HepG2 (cell line): ENCODE measurements around the gene ZNF343. TPM values are rescaled to one million over a fixed set of nuclear protein-coding genes. Genes with fewer than 3 reads are reported as not detected.

Experiments used
- ARID4A ChIP-seq: sonication (generic); formaldehyde crosslinking; IDR thresholded peaks from 2 replicates; pipeline ENCODE4 v1.5.0; 2020; ENCODE audit warnings: mild to moderate bottlenecking, missing genetic modification reagents, borderline replicate concordance
- ARNT ChIP-seq: fragments of 450-650 bp; IDR thresholded peaks from 2 replicates; pipeline ENCODE4 v1.6.1; 2017
- CENPT ChIP-seq: sonication (generic); formaldehyde crosslinking; IDR thresholded peaks from 2 replicates; pipeline ENCODE4 v1.8.0; 2022; ENCODE audit warnings: low read depth, mild to moderate bottlenecking, moderate library complexity, missing genetic modification reagents
- ELK4 ChIP-seq: sonication (generic); formaldehyde crosslinking; IDR thresholded peaks from 2 replicates; pipeline ENCODE4 v1.9.0; 2021; ENCODE audit warnings: missing genetic modification reagents, borderline replicate concordance
- FOXK1 ChIP-seq: sonication (generic); formaldehyde crosslinking; IDR thresholded peaks from 2 replicates; pipeline ENCODE4 v1.4.0; 2020; ENCODE audit warnings: low read depth, missing genetic modification reagents, borderline replicate concordance
- MEF2D ChIP-seq: sonication (generic); formaldehyde crosslinking; IDR thresholded peaks from 2 replicates; pipeline ENCODE4 v1.5.1; 2020; ENCODE audit warnings: mild to moderate bottlenecking, missing genetic modification reagents
- NCOA2 ChIP-seq: sonication (generic); formaldehyde crosslinking; IDR thresholded peaks from 2 replicates; pipeline ENCODE4 v1.8.0; 2022; ENCODE audit warnings: inconsistent platforms
- NPAS2 ChIP-seq: sonication (generic); formaldehyde crosslinking; IDR thresholded peaks from 2 replicates; pipeline ENCODE4 v1.8.0; 2022; ENCODE audit warnings: mild to moderate bottlenecking, missing genetic modification reagents, borderline replicate concordance
- ZFAT ChIP-seq: sonication (generic); formaldehyde crosslinking; conservative IDR thresholded peaks from 2 replicates; pipeline ENCODE4 v1.8.1; 2023; ENCODE audit warnings: missing genetic modification reagents, inconsistent platforms
- ZNF205 ChIP-seq: IDR thresholded peaks from 2 replicates; pipeline ENCODE4 v1.6.1; 2018; ENCODE audit warnings: missing biosample characterization, missing genetic modification reagents
- ZNF678 ChIP-seq: sonication (generic); formaldehyde crosslinking; IDR thresholded peaks from 2 replicates; pipeline ENCODE4 v1.4.0; 2020; ENCODE audit warnings: mild to moderate bottlenecking, missing genetic modification reagents
- ZNF800 ChIP-seq: sonication (generic); formaldehyde crosslinking; IDR thresholded peaks from 2 replicates; pipeline ENCODE4 v1.4.0; 2020; ENCODE audit warnings: missing genetic modification reagents
- polyA plus RNA-seq, 8 experiments: library from polyadenylated mRNA; depleted of rRNA in 3 of 8; stranded (reverse) in 7 of 8; unstranded in 1 of 8; fragments of >200 nt; fragmentation: Illumina TruSeq in 4 of 8; extraction: Trizol in 4 of 8; gene quantifications; 2 replicates each; pipeline versions ENCODE4 v1.2.1 to v1.2.3, GENCODE V29; 2011 to 2016; ENCODE audit warnings: low read depth in 4 of 8, missing spikeins in 1 of 8, mixed read lengths in 1 of 8; ENCODE audit not compliant: insufficient read depth in 1 of 8
- total RNA-seq, 5 experiments: library from RNA; depleted of rRNA; stranded (reverse); fragments of >200 nt; fragmentation: Illumina TruSeq; extraction: Trizol; gene quantifications; 2 replicates each; pipeline ENCODE4 v1.2.3, GENCODE V29; 2016; ENCODE audit warnings: low read depth in 1 of 5
- TF ChIP-seq, protein P1 (sequence below): sonication (generic); formaldehyde crosslinking; IDR thresholded peaks from 2 replicates; pipeline ENCODE4 v1.8.1; 2023; ENCODE audit warnings: missing genetic modification reagents, inconsistent platforms, borderline replicate concordance
- TF ChIP-seq, protein P2 (sequence below): sonication (generic); formaldehyde crosslinking; IDR thresholded peaks from 2 replicates; pipeline ENCODE4 v1.4.0; 2020; ENCODE audit warnings: missing genetic modification reagents

ZNF343 gene
- total and polyA plus RNA-seq, 2 of the 13 experiments (the other 11 are each of a cell fraction or from before 2014, with no cell fraction given): 16.4 to 22.1 TPM

- TF ChIP-seq, protein P1, sequence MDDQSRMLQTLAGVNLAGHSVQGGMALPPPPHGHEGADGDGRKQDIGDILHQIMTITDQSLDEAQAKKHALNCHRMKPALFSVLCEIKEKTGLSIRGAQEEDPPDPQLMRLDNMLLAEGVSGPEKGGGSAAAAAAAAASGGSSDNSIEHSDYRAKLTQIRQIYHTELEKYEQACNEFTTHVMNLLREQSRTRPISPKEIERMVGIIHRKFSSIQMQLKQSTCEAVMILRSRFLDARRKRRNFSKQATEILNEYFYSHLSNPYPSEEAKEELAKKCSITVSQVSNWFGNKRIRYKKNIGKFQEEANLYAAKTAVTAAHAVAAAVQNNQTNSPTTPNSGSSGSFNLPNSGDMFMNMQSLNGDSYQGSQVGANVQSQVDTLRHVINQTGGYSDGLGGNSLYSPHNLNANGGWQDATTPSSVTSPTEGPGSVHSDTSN (CRISPR knock-in tag): no peak
- TF ChIP-seq CENPT (CRISPR knock-in tag) (no peak), ZNF800 (0 out of 2 replicates have a peak, but pooled peaks have one; percentile 48), ARID4A (CRISPR knock-in tag) (peak; percentile 49), ZFAT (CRISPR knock-in tag) (no peak), NCOA2 (CRISPR knock-in tag) (peak; percentile 20; the same call in 1 of the 2 replicates), ZNF205 (no peak), FOXK1 (CRISPR knock-in tag) (0 out of 2 replicates have a peak, but pooled peaks have one; percentile 57), MEF2D (CRISPR knock-in tag) (no peak), NPAS2 (CRISPR knock-in tag) (no peak), ARNT (no peak), ZNF678 (CRISPR knock-in tag) (0 out of 2 replicates have a peak, but pooled peaks have one; percentile 50), ELK4 (CRISPR knock-in tag) (no peak)
- TF ChIP-seq, protein P2, sequence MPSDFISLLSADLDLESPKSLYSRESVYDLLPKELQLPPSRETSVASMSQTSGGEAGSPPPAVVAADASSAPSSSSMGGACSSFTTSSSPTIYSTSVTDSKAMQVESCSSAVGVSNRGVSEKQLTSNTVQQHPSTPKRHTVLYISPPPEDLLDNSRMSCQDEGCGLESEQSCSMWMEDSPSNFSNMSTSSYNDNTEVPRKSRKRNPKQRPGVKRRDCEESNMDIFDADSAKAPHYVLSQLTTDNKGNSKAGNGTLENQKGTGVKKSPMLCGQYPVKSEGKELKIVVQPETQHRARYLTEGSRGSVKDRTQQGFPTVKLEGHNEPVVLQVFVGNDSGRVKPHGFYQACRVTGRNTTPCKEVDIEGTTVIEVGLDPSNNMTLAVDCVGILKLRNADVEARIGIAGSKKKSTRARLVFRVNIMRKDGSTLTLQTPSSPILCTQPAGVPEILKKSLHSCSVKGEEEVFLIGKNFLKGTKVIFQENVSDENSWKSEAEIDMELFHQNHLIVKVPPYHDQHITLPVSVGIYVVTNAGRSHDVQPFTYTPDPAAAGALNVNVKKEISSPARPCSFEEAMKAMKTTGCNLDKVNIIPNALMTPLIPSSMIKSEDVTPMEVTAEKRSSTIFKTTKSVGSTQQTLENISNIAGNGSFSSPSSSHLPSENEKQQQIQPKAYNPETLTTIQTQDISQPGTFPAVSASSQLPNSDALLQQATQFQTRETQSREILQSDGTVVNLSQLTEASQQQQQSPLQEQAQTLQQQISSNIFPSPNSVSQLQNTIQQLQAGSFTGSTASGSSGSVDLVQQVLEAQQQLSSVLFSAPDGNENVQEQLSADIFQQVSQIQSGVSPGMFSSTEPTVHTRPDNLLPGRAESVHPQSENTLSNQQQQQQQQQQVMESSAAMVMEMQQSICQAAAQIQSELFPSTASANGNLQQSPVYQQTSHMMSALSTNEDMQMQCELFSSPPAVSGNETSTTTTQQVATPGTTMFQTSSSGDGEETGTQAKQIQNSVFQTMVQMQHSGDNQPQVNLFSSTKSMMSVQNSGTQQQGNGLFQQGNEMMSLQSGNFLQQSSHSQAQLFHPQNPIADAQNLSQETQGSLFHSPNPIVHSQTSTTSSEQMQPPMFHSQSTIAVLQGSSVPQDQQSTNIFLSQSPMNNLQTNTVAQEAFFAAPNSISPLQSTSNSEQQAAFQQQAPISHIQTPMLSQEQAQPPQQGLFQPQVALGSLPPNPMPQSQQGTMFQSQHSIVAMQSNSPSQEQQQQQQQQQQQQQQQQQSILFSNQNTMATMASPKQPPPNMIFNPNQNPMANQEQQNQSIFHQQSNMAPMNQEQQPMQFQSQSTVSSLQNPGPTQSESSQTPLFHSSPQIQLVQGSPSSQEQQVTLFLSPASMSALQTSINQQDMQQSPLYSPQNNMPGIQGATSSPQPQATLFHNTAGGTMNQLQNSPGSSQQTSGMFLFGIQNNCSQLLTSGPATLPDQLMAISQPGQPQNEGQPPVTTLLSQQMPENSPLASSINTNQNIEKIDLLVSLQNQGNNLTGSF (CRISPR knock-in tag): no peak
These were observed 15.4 kb upstream of the ZNF343 start (continued) for GRCh38 chr20:2523919-2524708.
